Right atrium auricular region (tissue), 2 donors: ENCODE measurements around the gene ANGPTL2. TPM values are rescaled to one million over a fixed set of nuclear protein-coding genes. Genes with fewer than 3 reads are reported as not detected.

Experiments
- DNase-seq: peaks from one replicate; pipeline ENCODE4 v3.0.0-alpha.2; 2019; ENCODE audit warnings: low spot score
- H3K27ac ChIP-seq, 2 donors: fragments of 200-600 bp; sonication (generic); 1 replicate in 1 of 2; 2 replicates in 1 of 2; pipeline ENCODE4 v1.5.1; 2016 to 2019
- H3K27me3 ChIP-seq, 2 donors: fragments of 200-600 bp; sonication (generic); one replicate each; pipeline versions ENCODE4 v1.5.1 to v1.6.0; 2017 to 2019
- H3K36me3 ChIP-seq: fragments of 200-600 bp; sonication (generic); one replicate; pipeline ENCODE4 v1.5.1; 2016
- H3K4me1 ChIP-seq, 2 donors: fragments of 200-600 bp; sonication (generic); one replicate each; pipeline versions ENCODE4 v1.5.1 to v1.6.0; 2017 to 2019
- H3K4me3 ChIP-seq, 2 donors: fragments of 200-600 bp; sonication (generic); 1 replicate in 1 of 2; 2 replicates in 1 of 2; pipeline ENCODE4 v1.5.1; 2017 to 2019; ENCODE audit warnings: mild to moderate bottlenecking in 1 of 2, moderate library complexity in 1 of 2
- H3K9me3 ChIP-seq, 2 donors: fragments of 200-600 bp; sonication (generic); one replicate each; pipeline ENCODE4 v1.5.1; 2019
- total RNA-seq, 2 donors: library from RNA; depleted of rRNA; stranded (reverse); fragments of >200 nt; gene quantifications; one replicate each; pipeline ENCODE4 v1.1.0, GENCODE V29; 2016
- TF ChIP-seq, protein P1 (sequence below), 2 donors: fragments of 200-600 bp; sonication (generic); IDR thresholded peaks; one replicate each; pipeline ENCODE4 v1.5.1; 2019; ENCODE audit warnings: antibody characterized with exemption in 2 of 2

ANGPTL2 gene
- total RNA-seq, 2 donors from 2014 or later: 42.8 to 55.8 TPM

DNA sequence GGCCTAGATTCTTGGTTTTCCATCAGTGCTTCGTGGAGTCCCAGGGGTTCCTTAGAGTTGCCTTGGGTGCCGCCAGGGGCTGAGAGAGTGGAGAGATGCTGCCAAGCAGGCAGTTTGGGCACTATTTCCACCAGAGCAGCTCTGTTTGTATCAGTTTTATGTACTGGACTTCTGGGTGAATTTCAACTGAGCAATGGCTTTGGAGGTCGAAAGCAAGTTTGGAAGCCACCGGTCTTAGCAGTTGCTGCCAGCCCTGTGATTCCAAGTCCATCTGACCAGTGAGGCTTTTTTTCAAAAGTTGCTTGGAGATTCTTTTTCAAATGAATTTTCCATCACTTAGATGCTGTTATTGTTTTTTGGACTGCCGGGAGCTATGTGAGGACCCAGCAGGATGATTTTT lies 68.5 kb downstream of the ANGPTL2 start:
- Histone ChIP-seq H3K27ac (peak overlapping the region; percentile 51 to 52), H3K27me3 (no peaks in the 10 kb centered on the region), H3K4me3 (no peak overlapping the region), H3K4me1 (peaks cover 0 to 62% of the 10 kb centered on the region in 2 donors), H3K36me3 (no peaks in the 10 kb centered on the region), H3K9me3 (no peaks in the 10 kb centered on the region)
- TF ChIP-seq, protein P1, sequence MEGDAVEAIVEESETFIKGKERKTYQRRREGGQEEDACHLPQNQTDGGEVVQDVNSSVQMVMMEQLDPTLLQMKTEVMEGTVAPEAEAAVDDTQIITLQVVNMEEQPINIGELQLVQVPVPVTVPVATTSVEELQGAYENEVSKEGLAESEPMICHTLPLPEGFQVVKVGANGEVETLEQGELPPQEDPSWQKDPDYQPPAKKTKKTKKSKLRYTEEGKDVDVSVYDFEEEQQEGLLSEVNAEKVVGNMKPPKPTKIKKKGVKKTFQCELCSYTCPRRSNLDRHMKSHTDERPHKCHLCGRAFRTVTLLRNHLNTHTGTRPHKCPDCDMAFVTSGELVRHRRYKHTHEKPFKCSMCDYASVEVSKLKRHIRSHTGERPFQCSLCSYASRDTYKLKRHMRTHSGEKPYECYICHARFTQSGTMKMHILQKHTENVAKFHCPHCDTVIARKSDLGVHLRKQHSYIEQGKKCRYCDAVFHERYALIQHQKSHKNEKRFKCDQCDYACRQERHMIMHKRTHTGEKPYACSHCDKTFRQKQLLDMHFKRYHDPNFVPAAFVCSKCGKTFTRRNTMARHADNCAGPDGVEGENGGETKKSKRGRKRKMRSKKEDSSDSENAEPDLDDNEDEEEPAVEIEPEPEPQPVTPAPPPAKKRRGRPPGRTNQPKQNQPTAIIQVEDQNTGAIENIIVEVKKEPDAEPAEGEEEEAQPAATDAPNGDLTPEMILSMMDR (IDR thresholded peaks at IDR 0.05): no peak
- DNase-seq: no peak

DNA sequence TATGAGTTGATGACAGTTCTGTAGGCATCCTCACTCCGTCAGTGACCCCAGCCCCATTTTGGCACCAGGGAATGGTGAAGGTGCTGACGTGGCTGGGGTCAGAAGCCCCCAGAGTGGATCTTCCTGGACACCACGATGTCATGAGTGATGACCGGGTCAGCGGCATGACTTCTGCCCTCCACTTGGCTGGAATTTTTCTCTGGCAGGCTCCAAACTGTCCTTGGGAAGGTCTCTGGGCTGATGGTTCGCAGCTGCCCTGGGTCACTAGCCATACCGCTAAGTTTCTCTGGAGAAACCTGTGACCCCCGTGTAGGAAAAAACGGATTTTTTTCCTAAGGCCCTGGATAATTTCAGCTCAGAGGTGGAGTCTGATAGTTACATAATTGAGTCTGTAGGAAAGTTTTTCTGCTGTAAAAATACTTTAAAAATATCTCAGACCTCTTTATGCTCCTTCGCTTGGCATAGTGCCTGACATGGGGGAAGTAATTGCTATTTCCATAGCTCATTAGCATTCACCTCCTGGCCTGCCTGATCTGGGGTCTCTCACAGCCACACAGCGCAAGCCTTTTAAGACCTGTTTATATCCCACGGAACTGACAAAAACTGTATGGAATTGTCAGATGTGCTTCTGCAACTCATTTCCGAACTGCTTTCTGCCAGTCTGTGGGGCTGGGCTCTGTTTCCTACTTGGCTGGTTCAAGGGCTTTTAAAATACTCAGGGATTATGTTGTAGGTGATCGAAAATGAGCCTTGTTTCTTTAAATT lies 69.2 kb downstream of the ANGPTL2 start:
- Histone ChIP-seq H3K9me3 (no peaks in the 10 kb centered on the region), H3K36me3 (no peaks in the 10 kb centered on the region), H3K27ac (peak overlapping the region; percentile 51 to 52), H3K27me3 (no peaks in the 10 kb centered on the region), H3K4me3 (no peak overlapping the region), H3K4me1 (peaks cover 0 to 62% of the 10 kb centered on the region in 2 donors)
- peak; percentile 54 for DNase-seq
- TF ChIP-seq, protein P1 (IDR thresholded peaks at IDR 0.05): no peak

DNA sequence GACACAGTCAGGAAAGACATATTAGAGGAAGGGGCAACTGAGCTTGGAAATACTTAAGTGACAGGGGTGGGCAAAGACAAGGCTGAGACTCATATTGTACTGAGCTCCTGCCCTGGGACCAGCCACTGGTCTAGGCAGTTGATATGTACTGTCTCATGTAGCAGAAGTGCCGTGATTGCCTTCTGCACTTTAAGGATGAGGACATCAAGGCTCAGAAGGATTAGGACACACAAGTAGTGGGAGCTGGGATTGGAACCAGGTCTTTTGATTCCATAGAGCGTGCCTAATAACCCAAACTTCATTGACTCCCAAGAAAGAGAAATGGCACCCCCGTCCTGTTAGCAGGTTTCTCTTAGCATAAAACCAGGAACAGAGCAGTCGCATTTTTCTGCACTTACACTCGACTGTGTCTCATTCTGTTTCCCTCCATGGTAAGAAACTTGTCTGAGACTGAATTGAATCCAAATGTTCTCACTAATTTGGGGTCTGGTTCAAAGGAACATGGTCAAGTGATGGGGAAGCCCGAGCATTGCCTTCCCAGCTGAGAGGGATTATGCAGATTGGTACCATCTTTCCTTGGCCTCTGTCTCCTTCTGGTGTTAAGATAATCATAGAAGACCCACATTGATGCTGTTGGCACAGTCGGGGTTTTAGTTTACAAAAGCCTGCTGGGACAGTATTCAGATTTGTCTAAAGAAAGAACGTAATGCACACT lies 70.4 kb downstream of the ANGPTL2 start:
- Histone ChIP-seq H3K27ac (peak overlapping the region in 1 of 2 donors; percentile 51), H3K4me3 (no peak overlapping the region)

DNA sequence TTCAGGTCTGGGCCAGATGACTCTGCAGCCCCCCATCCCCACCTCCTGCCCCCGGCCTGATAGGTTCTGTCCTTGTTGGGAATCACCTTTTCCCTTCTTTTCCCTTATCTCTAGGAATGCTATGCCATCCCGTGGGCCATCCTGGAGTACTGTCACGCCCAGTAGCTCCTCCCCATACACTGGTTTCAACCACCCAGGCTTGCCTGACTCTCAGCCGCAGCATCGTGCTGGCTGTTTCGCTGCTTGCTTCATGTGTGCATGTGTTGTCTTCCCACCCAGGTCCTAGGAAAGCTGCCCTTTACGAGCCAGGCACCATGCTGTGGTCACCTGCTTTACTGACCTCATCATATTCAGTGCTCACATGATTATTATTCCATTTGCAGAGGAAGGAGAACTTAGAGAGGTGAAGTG lies 71.8 kb downstream of the ANGPTL2 start:
- TF ChIP-seq, protein P1 (IDR thresholded peaks at IDR 0.05): no peak
- Histone ChIP-seq H3K27ac (no peak overlapping the region), H3K36me3 (no peaks in the 10 kb centered on the region), H3K27me3 (no peaks in the 10 kb centered on the region), H3K4me1 (peaks cover 0 to 46% of the 10 kb centered on the region in 2 donors), H3K9me3 (no peaks in the 10 kb centered on the region), H3K4me3 (no peak overlapping the region)
- peak; percentile 36 for DNase-seq

More for the DNA sequence above, 70.4 kb downstream of the ANGPTL2 start:
- TF ChIP-seq, protein P1 (IDR thresholded peaks at IDR 0.05): no peak
- Histone ChIP-seq H3K9me3 (no peaks in the 10 kb centered on the region), H3K36me3 (no peaks in the 10 kb centered on the region), H3K27me3 (no peaks in the 10 kb centered on the region), H3K4me1 (peaks cover 0 to 54% of the 10 kb centered on the region in 2 donors)
- DNase-seq: peak; percentile 50

DNA sequence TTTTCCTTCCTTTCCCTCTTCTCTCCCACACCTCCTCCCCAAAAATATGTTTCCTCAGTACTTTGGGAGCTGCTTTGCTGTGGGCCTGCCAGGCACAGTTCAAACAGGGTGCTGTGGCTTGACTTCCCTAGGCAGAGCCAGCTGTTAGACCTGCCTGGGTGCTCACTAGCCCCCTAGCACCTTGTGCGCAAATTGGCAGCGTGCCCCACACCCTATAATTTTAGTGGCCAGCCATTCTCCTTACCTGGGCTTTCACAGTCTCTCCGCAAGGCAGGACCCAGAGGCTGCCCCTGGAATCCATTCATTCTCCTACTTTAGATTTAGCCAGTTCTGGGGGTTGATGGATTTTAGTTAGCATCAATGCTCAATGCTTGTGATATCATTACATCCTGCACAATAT lies 72.3 kb downstream of the ANGPTL2 start:
- TF ChIP-seq, protein P1 (IDR thresholded peaks at IDR 0.05): no peak
- no peaks in the 10 kb centered on the region for H3K27me3 ChIP-seq
- peaks cover 0 to 44% of the 10 kb centered on the region in 2 donors for H3K4me1 ChIP-seq
- H3K9me3 ChIP-seq: no peaks in the 10 kb centered on the region
- H3K27ac ChIP-seq: no peak overlapping the region
- no peak for DNase-seq
- H3K4me3 ChIP-seq: no peak overlapping the region
- H3K36me3 ChIP-seq: no peaks in the 10 kb centered on the region
